K562 (cell line): ENCODE data around the gene MYLK4. TPM values are rescaled to one million over a fixed set of nuclear protein-coding genes. Genes with fewer than 3 reads are reported as not detected.

Source experiments
- ATAC-seq: fragments of 200-7000 bp; cut with Tn5 transposase; 3 replicates; pipeline ENCODE4 v1.9.1; 2020; ENCODE audit warnings: moderate library complexity
- BruUV-seq: library from RNA; stranded (reverse); fragments of 400-500 nt; replicated peaks from 2 replicates; lab custom pipeline; 2021; lab: Mats Ljungman, UMichigan
- CTCF ChIA-PET: fragments of 300-600 bp; formaldehyde crosslinking; extraction: SDS; loops from one replicate; lab custom pipeline; 2021; ENCODE audit warnings: low intra/inter-chr PET ratio; lab: Yijun Ruan, JAX
- POLR2A ChIA-PET: fragments of 300-600, 350-650 bp; sonication (Branson Sonifier 250); formaldehyde crosslinking; extraction: SDS; loops from one replicate; lab custom pipeline; 2021; ENCODE audit warnings: antibody characterized with exemption, inconsistent platforms; lab: Yijun Ruan, JAX
- DNase-seq, 4 experiments: peaks; one replicate each; pipeline versions ENCODE4 v3.0.0 to v3.0.0-alpha.2; 2011 to 2018; ENCODE audit warnings: low spot score in 3 of 4, mixed read lengths in 3 of 4; ENCODE audit errors: extremely low read depth in 1 of 4
- FAIRE-seq: peaks from 2 replicates; lab custom pipeline; 2011; peaks lifted over from hg19 to GRCh38; lab: Jason Lieb, UNC
- H2AFZ ChIP-seq: 2 replicates; pipeline ENCODE4 v1.6.0; 2011; ENCODE audit warnings: low read depth, low read length, control low read depth, inconsistent platforms
- H3K27ac ChIP-seq: fragments of 200-600 bp; 3 replicates; pipeline ENCODE4 v1.8.0; 2011; ENCODE audit warnings: low read depth, mild to moderate bottlenecking, control low read depth, inconsistent platforms, low read length, moderate library complexity, mixed read lengths; ENCODE audit errors: extremely low read depth
- H3K27me3 ChIP-seq, 2 experiments: fragments of 300-600 bp in 1 of 2; 2 replicates in 1 of 2; 3 replicates in 1 of 2; pipeline versions ENCODE4 v1.6.0 to v1.8.0; 2011; ENCODE audit warnings: inconsistent platforms in 2 of 2, low read length in 2 of 2, mild to moderate bottlenecking in 1 of 2, mixed read lengths in 1 of 2, moderate library complexity in 1 of 2; ENCODE audit not compliant: control insufficient read depth in 2 of 2, insufficient read depth in 2 of 2
- H3K36me3 ChIP-seq: fragments of 300-600 bp; 3 replicates; pipeline ENCODE4 v1.8.0; 2011; ENCODE audit warnings: mild to moderate bottlenecking, low read length, inconsistent platforms; ENCODE audit not compliant: control insufficient read depth, insufficient read depth
- H3K4me1 ChIP-seq, 2 experiments: fragments of 200-600 bp in 1 of 2; replicated peaks in 1 of 2; 2 replicates in 1 of 2; 3 replicates in 1 of 2; pipeline versions ENCODE4 v1.5.1 to v1.8.0; 2011; ENCODE audit warnings: inconsistent platforms in 2 of 2, low read length in 2 of 2, mild to moderate bottlenecking in 1 of 2, mixed read lengths in 1 of 2, moderate library complexity in 1 of 2; ENCODE audit not compliant: control insufficient read depth in 2 of 2, insufficient read depth in 2 of 2
- H3K4me2 ChIP-seq: 2 replicates; pipeline ENCODE4 v1.6.1; 2011; ENCODE audit warnings: low read length, control low read depth, inconsistent platforms, mixed read lengths; ENCODE audit not compliant: insufficient read depth
- H3K4me3 ChIP-seq: fragments of 200-600 bp; sonication (generic), shearing (Covaris generic); 2 replicates; pipeline ENCODE4 v1.5.1; 2016; ENCODE audit warnings: control low read depth, inconsistent platforms
- H3K79me2 ChIP-seq: fragments of 200-600 bp; 3 replicates; pipeline ENCODE4 v1.8.0; 2011; ENCODE audit warnings: low read length, inconsistent platforms; ENCODE audit not compliant: control insufficient read depth, insufficient read depth
- H3K9ac ChIP-seq, 2 experiments: 2 replicates each; pipeline versions ENCODE4 v1.6.0 to v1.6.1; 2011; ENCODE audit warnings: low read depth in 2 of 2, low read length in 2 of 2, control low read depth in 1 of 2, inconsistent platforms in 1 of 2, mild to moderate bottlenecking in 1 of 2, mixed read lengths in 1 of 2; ENCODE audit not compliant: insufficient read depth in 1 of 2
- H3K9me1 ChIP-seq: one replicate; pipeline ENCODE4 v1.6.0; 2011; ENCODE audit warnings: inconsistent platforms, mild to moderate bottlenecking, low read length, moderate library complexity; ENCODE audit not compliant: control insufficient read depth, insufficient read depth
- H3K9me3 ChIP-seq: replicated peaks from 2 replicates; pipeline ENCODE4 v1.5.1; 2011; ENCODE audit warnings: low read depth, low read length, inconsistent platforms; ENCODE audit not compliant: control insufficient read depth, insufficient read depth
- H4K20me1 ChIP-seq: replicated peaks from 2 replicates; pipeline ENCODE4 v1.6.1; 2011; ENCODE audit warnings: low read length, inconsistent platforms, mixed read lengths; ENCODE audit not compliant: control insufficient read depth, insufficient read depth
- ATF1 ChIP-seq, 2 experiments: fragments of 450-650 bp in 1 of 2; IDR thresholded peaks; 2 replicates each; pipeline ENCODE4 v1.6.1; 2016; ENCODE audit warnings: missing compliant biosample characterization in 1 of 2, missing genetic modification characterization in 1 of 2
- HEY1 ChIP-seq: fragments of 250-450 bp; sonication (Bioruptor Pico); IDR thresholded peaks from 2 replicates; pipeline ENCODE4 v1.5.0; 2020; ENCODE audit warnings: mild to moderate bottlenecking, moderate library complexity, borderline replicate concordance
- IRF2 ChIP-seq: sonication (generic); formaldehyde crosslinking; IDR thresholded peaks from 2 replicates; pipeline ENCODE4 v1.8.1; 2022; ENCODE audit warnings: mild to moderate bottlenecking, missing genetic modification reagents
- KAT7 ChIP-seq: sonication (generic); formaldehyde crosslinking; IDR thresholded peaks from 2 replicates; pipeline ENCODE4 v1.8.0; 2022; ENCODE audit warnings: missing genetic modification reagents, mild to moderate bottlenecking, borderline replicate concordance
- POLR2G ChIP-seq: fragments of 200-400 bp; formaldehyde crosslinking; IDR thresholded peaks from 2 replicates; pipeline ENCODE4 v1.6.1; 2017; ENCODE audit warnings: low read depth, mild to moderate bottlenecking, antibody characterized with exemption, low read length, moderate library complexity
- RBBP5 ChIP-seq: fragments of 200-600 bp; sonication (generic); IDR thresholded peaks from 2 replicates; pipeline ENCODE4 v1.6.1; 2012; ENCODE audit warnings: borderline replicate concordance, mild to moderate bottlenecking, low read length, control low read depth, inconsistent platforms; ENCODE audit not compliant: insufficient read depth, poor library complexity, severe bottlenecking
- RUNX1 ChIP-seq: sonication (generic); IDR thresholded peaks from 2 replicates; pipeline ENCODE4 v1.6.1; 2016; ENCODE audit warnings: antibody characterized with exemption, low read depth
- ZNF217 ChIP-seq: sonication (generic); formaldehyde crosslinking; IDR thresholded peaks from 2 replicates; pipeline ENCODE4 v1.8.0; 2022; ENCODE audit warnings: mild to moderate bottlenecking, missing genetic modification reagents
- ZNF583 ChIP-seq: fragments of 250-450 bp; sonication (Bioruptor Pico); IDR thresholded peaks from 2 replicates; pipeline ENCODE4 v1.4.0; 2020
- WGBS: fragments of 100-300 bp; shearing (Covaris generic); methylation state at CpG from one replicate; pipeline ENCODE4 v1.1.6; 2016; ENCODE audit warnings: low coverage, mixed read lengths; ENCODE audit not compliant: insufficient coverage; ENCODE audit errors: missing lambda C conversion rate; 5-methylcytosine and 5-hydroxymethylcytosine counted together
- in situ Hi-C: fragments of 300-500 bp; cut with MboI; formaldehyde crosslinking; loops from 4 replicates; pipeline ENCODE4 v1.15.0; 2018; ENCODE audit warnings: inconsistent platforms, mixed read lengths
- intact Hi-C: fragments of 100-400 bp; cut with micrococcal nuclease; formaldehyde crosslinking; loops from 2 replicates; pipeline ENCODE4 v1.14.2; 2022
- polyA plus RNA-seq, 8 experiments: library from polyadenylated mRNA; depleted of rRNA in 4 of 8; stranded (reverse) in 5 of 8; unstranded in 3 of 8; fragments of >200 nt; fragmentation: Nextera tagmentation in 2 of 8; fragmentation: Illumina TruSeq in 1 of 8; extraction: Ambion mirVana in 2 of 8; extraction: Trizol in 1 of 8; gene quantifications; 2 replicates each; pipeline versions ENCODE4 v1.2.1 to v1.2.3, GENCODE V29; 2011 to 2014; ENCODE audit warnings: inconsistent platforms in 1 of 8, missing spikeins in 1 of 8
- total RNA-seq, 7 experiments: library from RNA; depleted of rRNA in 6 of 7; stranded (reverse); fragments of >200 nt in 6 of 7; fragmentation: Illumina TruSeq in 2 of 7; extraction: Trizol in 2 of 7; gene quantifications; 2 replicates each; pipeline versions ENCODE4 v1.2.1 to v1.2.3, GENCODE V29; 2011 to 2021; ENCODE audit warnings: low replicate concordance in 1 of 7
- TF ChIP-seq, protein P1 (sequence below): fragments of 250-450 bp; sonication (Bioruptor Pico); IDR thresholded peaks from 2 replicates; pipeline ENCODE4 v1.5.0; 2021

The MYLK4 gene
- total and polyA plus RNA-seq, 9 of the 15 experiments (the other 6 are each of a cell fraction or from before 2014, with no cell fraction given), result 0.01 to 0.15 (median 0.06) TPM

DNA sequence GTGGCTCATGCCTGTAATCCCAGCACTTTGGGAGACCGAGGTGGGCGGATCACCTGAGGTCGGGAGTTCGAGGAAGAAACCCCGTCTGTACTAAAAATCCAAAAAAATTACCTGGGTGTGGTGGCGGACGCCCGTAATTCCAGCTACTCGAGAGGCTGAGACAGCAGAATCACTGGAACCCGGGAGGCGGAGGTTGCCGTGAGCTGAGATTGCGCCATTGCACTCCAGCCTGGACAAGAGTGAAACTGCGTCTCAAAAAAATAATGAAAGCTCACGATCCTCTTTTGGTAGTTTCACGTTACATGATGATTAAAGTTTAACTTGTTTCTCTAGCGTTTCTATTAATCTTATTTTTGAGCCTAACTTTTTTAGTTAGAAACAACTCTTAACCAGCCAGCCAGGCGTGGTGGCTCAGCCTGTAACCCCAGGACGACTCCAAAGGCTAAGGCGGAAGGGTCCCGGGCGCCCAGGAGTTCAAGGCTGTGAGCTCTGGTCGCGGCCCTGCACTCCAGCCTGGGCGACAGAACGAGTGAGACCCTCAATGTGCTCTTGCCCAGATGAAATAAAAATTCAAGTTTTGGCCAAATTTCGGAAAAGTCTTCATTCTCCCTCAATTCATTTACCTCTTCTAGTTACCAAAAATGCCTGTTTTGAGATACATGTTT lies 13.3 kb upstream of the MYLK4 start:
- H2AFZ ChIP-seq, result peak overlapping the region; percentile 82
- DNase-seq (no peak), FAIRE-seq (no peak), ATAC-seq (no peak)
- no peaks in the 10 kb centered on the region; the same call in 1 of the 2 replicates for H3K9me3 ChIP-seq
- H3K79me2 ChIP-seq, result peaks cover 37% of the 10 kb centered on the region
- peaks cover 26 to 32% of the 10 kb centered on the region in 2 experiments for H3K4me1 ChIP-seq
- H3K36me3 ChIP-seq, result peaks cover 18% of the 10 kb centered on the region
- 92% methylated on average over 27 of the region's 27 CpGs for WGBS
- BruUV-seq, result no TSS peak
- no peaks in the 10 kb centered on the region for H3K27me3 ChIP-seq
- H3K27ac ChIP-seq, result peak overlapping the region; percentile 64; the same call in 1 of the 3 replicates
- H4K20me1 ChIP-seq, result peaks cover 29% of the 10 kb centered on the region
- no peak overlapping the region for H3K4me3 ChIP-seq
- intact Hi-C loops (no loop called here), in situ Hi-C loops (no loop called here)
- ChIA-PET CTCF (no interaction called here), POLR2A (interaction anchor here (0.9 to 2.1 kb wide), 3 partner anchors 9 to 139 kb away, joined by 4 to 9 read pairs (median 6); no protein-coding TSS in a partner anchor)
- H3K9ac ChIP-seq, result peak overlapping the region in 1 of 2 experiments; percentile 71; a peak in 1 of 4 replicates
- no peak for TF ChIP-seq IRF2 (CRISPR knock-in tag)
- TF ChIP-seq HEY1 (CRISPR knock-in tag), result no peak
- no peak for TF ChIP-seq RUNX1
- no peak for TF ChIP-seq RBBP5
- TF ChIP-seq POLR2G, result 0 out of 2 replicates have a peak, but pooled peaks have one; percentile 1
- no peak for TF ChIP-seq ZNF217 (CRISPR knock-in tag)
- TF ChIP-seq ATF1 (CRISPR knock-in tag; IDR thresholded peaks at IDR 0.05), result no peak
- TF ChIP-seq ATF1 (tag; IDR thresholded peaks at IDR 0.05), result no peak
- TF ChIP-seq KAT7 (CRISPR knock-in tag), result peak; percentile 68; the same call in 1 of the 2 replicates
- TF ChIP-seq ZNF583, result 0 out of 2 replicates have a peak, but pooled peaks have one; percentile 6
- TF ChIP-seq, protein P1, sequence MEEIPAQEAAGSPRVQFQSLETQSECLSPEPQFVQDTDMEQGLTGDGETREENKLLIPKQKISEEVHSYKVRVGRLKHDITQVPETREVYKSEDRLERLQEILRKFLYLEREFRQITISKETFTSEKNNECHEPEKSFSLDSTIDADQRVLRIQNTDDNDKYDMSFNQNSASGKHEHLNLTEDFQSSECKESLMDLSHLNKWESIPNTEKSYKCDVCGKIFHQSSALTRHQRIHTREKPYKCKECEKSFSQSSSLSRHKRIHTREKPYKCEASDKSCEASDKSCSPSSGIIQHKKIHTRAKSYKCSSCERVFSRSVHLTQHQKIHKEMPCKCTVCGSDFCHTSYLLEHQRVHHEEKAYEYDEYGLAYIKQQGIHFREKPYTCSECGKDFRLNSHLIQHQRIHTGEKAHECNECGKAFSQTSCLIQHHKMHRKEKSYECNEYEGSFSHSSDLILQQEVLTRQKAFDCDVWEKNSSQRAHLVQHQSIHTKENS (CRISPR knock-in tag), result no peak
- no peaks in the 10 kb centered on the region for H3K9me1 ChIP-seq
- H3K4me2 ChIP-seq, result peak overlapping the region; percentile 91
